HCEC 1CT (cell line): ENCODE measurements around the gene ENTPD1.

ENCODE experiments used
- DNase-seq: peaks from one replicate; pipeline ENCODE4 v3.0.0-alpha.2; 2017

The ENTPD1 gene

DNA sequence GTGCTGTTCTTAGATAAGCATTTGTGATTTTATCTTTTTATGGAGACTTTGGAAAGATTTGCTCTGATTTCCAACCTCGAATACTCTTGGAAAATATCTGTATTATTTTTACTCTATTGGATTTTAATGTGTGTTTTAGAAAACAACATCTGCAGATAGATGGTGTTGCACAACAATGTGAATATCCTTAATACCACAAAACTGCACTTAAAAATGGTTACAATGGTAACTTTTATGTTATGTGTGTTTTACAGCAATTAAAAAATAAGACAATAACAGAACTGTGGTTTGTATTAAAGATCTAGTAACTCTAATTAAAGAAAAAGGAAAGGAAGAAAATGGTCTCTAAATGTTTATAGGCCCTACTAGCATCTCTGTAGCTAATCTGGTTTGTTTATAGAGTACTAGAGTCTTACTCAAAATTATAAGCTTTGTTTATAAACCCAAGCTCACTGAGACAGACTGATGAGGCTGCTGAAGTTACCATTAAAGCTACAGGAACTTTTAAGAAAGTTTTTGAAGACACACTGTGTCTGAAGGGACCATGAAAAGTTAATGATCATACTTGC, 77.2 kb downstream of the ENTPD1 start:
- DNase-seq = no peak

DNA sequence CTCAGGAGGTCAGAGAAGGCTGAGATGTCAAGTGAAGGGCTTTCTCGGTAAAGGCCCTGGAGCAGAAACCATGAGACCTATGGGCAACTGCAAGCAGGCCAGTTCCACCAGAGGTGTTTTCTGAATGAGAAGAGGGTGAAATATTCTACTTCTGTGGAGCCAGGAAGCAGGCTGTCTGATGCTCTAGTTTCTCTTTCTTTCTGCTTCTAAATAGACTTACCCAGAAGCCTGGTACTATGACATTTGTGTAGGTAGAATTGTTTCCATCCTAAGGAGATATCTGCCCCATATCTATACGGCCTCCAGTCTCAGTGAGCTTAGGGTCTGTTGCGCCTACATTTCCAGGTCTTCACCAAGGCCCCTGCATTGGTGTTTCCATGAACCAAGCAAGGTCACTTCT, 78.4 kb downstream of the ENTPD1 start:
- no peak for DNase-seq

DNA sequence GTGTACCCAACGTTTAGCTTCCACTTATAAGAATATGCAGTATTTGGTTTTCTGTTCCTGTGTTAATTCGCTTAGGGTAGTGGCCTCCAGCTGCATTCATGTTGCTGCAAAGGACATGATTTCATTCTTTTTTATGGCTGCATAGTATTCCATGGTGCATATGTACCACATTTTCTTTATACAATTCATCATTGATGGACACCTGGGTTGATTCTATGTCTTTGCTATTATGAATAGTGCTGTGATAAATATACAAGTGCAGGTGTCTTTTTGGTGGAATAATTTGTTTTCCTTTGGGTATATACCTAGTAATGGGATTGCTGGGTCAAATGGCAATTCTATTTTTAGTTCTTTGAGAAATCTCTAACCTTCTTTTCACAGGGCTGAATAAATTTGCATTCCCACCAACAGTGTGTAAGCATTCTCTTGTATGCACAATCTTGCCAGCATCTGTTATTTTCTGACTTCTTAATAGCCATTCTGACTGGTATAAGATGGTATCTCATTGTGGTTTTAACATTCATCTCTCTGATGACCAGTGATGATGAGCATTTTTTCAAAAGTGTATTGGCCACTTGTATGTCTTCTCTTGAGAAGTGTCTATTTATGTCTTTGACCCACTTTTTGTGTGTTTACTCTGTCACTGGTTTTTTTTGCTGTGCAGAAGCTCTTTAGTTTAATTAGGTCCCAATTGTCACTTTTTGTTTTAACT, 79.3 kb downstream of the ENTPD1 start:
- no peak for DNase-seq

DNA sequence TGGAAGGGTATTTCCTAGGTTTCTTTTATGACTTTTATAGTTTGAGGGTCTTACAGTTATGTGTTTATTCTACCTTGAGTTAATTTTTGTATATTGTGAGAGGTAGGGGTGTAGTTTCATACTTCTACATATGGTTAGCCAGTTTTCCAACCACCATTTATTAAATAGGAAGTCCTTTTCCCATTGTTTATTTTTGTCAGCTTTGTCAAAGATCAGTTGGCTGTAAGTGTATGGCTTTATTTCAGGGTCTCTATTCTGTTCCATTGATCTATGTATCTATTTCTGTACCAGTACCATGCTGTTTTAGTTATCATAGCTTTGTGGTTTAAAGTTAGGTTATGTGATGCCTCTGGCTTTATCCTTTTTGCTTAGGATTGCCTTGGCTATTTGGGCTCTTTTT, 79.9 kb downstream of the ENTPD1 start:
- no peak for DNase-seq

DNA sequence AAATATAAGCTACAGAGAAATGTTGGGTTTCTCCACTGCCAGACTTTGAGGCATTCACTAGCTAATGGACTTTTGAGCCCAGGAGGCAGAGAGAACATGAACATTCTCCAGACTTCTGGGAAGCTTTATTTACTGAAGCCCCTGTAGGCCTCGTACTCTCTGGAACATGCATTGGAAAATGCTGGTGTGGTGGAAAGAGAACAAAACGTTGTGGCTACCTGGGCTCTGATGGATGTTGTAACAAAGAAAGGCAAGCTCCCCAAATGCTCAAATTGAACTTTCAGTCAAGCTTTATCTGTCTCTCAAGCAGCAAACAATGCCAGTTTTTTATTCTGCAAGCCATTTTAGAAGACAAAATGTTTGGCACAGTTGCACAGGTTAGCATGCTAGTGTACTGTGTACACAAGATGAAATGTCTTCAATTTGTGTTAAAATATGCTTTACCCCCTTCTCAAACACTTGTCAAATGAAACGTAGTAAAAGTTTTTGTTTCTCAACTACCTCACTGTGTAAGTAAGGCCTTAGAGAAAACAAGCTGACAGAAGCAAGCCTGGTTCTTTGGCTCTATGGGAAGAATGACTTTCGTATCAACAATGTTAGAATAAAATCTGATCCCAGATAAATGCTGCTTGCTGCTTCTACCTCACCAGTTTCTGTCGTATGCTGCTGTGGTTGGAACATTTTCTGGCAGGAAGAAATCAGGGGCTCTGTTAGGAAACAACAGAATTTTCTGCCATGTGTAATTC, 80.8 kb downstream of the ENTPD1 start:
- DNase-seq = no peak

DNA sequence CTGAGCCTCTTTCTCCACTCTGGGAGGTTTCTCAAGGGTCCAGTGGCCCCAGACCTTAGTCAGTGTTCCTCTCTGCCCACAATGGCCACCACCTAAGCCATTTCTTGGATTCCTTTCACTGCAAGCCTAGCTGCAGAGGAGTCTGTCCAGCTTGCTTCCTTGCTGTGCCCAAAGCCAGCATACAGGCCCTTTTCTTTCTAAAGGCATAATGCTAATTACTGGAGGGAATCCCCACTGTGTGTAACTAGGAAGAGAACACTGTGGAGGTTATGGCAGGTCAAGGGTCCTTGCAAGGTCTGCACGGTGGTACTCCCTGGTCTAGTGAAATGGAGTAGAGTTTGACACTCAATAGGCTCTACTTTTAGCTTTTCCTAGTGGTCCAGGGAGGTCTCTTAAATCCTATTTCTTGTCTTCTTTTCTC, 81.4 kb downstream of the ENTPD1 start:
- no peak for DNase-seq

DNA sequence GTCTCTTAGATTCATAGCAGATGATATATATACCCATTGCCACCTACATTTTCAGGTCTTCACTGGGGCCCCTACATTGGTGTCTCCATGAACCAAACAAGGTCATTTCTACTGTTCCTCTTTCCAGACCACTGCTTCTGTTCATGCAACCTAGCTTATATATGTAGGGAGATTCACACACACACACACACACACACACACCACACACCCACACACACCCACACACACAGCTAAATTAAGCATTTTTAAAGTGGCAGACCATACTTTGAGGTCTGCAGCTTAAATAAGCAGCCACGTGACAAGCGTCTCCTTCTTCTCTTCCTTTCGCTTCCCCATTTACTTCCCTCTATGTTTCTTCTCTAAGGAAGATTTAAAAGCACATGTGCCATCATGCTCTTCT, 81.8 kb downstream of the ENTPD1 start:
- no peak for DNase-seq

DNA sequence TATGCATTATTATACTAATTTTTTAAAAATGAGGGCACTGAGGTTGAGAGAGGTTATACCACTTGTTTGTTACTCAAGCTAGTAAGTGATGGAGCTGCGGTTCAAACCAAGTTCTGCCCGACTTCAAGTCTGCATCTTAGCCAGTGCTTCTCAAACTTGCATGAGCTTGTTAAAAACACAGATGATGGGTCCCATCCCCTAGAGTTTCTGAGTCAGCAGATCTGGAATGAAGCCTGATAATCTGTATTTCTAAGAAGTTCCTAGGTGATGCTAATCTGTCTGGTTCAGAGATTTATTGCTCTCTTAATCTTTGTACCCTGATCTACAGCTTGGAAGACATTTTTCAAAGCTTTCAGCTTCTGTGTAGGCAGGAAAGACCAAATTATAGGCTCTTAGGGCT, 84.2 kb downstream of the ENTPD1 start:
- no peak for DNase-seq

DNA sequence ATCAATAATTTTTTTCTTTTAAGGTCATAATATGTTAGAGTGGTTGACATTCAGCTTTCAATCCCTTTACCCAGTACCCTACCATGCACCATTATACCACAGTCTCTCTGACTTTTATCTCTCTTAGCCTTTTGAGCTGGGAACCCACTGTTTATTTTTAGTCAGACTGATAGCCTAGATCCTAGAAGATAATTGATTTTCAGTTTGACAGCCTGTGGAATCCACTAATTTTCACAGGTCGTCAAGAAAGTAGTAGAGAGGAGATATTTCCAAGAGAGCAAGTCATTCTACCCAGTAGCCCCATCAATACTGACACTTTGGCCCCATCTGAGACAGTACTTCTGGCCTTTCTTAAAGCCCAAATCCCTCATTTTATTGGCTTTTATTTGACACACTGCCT, 84.7 kb downstream of the ENTPD1 start:
- no peak for DNase-seq

DNA sequence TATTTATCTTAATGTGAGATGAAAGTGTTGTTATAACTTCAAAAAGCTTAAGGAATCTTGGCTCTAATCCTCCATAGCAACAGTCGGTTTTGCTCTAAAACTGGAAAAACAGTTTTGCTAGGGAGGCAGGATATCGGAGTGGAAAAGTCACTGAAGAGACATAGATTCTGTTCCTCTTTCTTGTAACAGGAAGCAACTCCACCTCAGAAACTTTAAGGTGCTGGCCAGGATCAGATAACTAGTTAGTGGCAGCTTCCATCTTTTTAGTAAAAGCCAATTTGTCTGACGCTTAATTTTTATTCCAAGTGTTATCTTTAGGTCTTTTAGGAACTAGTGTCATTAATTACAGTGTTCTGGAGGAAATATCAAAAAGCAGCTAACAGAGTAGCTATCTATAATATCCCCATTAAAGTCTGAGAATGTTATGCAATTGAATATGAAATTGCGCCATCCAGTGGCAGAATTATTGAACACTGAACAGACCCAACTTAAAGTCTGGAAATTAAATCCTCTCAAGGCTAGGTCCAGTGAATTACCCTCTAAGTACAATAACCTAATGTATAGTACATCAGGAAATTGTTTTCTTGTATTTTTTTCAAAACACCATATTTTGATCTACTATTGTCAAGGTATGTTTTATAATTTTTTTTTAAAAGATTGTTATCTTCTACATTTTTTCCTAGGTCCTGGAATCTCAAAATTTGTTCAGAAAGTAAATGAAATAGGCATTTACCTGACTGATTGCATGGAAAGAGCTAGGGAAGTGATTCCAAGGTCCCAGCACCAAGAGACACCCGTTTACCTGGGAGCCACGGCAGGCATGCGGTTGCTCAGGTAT, 85.9 kb downstream of the ENTPD1 start:
- DNase-seq = peak; percentile 21

DNA sequence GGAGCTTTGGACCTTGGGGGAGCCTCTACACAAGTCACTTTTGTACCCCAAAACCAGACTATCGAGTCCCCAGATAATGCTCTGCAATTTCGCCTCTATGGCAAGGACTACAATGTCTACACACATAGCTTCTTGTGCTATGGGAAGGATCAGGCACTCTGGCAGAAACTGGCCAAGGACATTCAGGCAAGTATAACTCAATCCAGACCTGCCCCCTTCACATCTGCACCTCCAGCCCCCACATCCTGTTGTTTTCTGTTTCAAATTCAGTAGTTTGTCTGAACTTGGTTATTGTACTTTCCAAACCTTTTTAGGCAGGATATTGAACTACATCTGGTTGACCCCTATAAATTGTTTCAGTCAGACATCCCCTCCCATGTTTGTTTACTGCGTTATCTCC, 89.4 kb downstream of the ENTPD1 start:
- DNase-seq = no peak

DNA sequence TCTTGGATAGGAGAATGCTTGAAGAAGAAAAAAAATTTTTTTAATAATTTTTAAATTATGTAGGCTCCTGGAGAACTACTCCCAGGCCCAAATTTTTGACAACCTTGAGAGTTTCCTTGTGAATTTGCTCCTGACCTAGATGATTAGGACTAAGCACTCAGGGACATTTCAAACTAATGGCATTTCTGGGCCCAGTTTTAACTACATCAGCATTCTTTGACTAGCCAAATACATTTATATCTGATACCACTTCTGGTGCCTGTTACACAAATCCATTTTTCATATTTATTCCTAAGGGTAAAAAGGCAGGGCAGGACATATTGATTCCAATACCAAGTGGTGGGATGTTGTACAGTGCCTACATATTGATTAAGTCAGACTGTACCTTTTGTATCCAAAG, 91.0 kb downstream of the ENTPD1 start:
- DNase-seq = no peak

DNA sequence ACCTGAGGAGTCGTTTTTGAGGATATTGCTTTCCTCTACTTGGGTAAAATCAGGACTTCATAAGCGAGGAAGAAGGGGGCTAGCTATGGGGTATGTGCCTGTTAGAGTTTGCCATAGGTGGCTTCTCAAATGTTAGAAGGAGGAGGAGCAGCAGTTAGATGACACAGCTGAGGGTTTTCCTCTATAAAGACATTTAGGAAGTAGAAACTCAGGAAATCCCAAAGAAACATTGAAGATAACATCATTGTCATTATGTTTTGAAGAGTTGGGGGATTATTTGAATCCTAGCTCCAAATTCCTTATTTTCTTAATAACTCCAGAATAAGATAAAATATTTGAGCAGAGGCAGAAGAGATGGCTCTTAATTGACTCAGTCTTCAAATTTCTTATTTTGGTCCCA, 92.9 kb downstream of the ENTPD1 start:
- DNase-seq = no peak

DNA sequence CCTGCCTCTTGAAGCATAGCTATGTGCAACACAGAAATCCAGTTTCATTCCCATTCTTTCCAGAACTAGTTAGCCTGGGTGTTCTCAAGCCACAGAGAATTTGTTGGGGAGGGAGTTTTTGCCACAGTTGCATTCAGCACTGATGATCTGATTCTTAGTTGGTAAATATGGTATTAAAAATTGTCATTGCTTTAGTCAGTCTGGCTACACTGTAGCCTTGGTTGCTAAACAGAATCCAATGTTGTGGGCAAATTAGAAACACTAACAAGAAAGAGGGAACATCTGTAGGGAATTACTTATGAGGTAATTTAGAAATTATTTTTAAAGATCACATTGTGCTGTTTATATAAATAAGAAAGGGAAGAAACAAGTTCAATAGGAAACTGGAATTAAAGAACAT, 94.8 kb downstream of the ENTPD1 start:
- no peak for DNase-seq

DNA sequence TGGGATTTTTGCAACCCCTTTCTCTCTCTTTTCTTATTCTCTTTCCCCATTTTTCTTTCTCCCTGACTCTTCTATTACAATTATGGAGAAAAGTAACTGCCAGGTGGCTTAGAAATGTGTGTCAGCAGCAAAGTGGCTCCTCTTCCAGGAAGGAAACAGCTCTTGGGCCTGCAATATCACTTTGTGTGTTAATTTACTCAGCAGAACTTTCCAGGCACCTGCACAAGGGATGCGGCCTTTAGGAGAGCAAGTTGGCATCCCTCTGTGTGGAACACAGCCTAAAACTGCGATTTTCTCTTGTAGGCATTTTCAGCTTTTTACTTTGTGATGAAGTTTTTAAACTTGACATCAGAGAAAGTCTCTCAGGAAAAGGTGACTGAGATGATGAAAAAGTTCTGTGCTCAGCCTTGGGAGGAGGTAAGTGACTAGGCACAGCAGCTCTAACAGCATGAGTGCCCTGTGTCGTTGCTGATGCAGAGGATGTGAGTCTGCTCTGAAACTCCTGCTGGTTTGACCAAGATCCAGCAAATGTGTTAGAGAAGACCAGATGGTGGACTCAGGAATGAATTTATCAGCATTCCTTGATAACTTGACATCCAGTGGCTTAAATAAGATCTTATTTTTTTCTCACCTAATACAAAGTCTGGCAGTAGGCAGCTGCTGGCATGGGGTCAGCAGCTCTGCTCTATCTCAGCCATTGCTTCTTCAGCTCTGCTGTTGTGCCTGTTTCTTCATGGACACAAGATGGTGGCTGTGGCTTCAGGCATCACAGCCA, 104.4 kb downstream of the ENTPD1 start:
- no peak for DNase-seq

DNA sequence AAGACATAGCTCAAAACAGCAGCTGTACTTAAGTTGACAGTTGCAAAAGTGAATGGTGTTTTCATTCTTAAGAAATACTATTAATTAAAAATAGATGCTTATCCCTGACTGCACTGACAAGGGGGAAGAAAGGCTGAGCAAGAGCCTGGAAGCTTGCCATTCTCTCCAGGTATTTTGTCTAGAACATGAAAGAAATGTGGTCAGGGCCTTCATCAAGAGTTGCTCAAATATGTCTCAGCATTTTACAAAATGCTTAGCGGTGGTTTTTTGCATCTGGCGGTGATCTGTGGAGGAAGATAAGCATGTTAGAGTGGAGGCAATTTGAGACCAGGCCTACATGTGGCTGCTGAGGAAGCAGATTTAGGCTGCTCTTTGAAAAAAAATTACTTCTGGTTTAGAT, 105.4 kb downstream of the ENTPD1 start:
- DNase-seq = no peak

DNA sequence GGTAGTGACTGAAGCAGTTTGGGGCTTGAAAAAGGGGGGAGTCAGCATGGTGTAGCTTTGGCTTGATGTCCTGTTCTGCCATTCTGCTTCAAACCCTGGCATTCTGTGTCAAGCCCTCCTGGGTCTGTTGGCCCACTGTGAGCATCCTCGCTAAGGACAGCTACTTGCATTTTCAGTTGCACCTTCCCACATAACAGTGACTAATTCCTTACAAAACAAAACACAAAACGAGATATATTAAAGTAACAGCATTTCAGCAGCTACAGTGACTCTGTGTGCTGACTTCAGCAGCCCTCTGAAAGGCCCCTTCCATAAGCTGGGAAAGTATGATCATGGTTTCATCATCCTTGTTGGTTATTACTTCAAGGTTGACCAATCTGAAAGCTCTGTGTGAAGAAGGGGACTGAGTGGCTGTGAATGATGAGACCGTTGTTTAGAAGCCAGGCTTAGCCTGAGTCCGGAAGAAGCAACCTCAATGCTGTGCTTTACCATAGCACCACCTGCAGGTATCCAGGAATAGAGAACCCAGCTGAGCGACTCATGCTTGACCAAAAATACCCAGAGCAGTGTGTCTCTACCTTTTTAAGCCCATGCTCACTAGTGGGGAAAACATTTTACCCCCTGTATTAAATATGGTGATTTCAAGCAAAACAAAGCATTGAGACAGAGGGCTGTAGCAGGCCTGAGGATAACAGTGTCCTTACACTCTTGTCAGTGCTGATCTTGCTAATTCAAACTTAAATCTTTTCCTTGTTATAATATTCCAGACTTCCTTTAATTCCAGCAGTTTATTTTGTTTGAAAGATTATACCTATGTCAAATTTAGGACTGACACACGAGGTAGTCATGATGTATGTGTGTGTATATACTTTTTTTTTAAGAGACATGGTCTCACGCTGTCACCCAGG, 109.2 kb downstream of the ENTPD1 start:
- peak; percentile 73 for DNase-seq

DNA sequence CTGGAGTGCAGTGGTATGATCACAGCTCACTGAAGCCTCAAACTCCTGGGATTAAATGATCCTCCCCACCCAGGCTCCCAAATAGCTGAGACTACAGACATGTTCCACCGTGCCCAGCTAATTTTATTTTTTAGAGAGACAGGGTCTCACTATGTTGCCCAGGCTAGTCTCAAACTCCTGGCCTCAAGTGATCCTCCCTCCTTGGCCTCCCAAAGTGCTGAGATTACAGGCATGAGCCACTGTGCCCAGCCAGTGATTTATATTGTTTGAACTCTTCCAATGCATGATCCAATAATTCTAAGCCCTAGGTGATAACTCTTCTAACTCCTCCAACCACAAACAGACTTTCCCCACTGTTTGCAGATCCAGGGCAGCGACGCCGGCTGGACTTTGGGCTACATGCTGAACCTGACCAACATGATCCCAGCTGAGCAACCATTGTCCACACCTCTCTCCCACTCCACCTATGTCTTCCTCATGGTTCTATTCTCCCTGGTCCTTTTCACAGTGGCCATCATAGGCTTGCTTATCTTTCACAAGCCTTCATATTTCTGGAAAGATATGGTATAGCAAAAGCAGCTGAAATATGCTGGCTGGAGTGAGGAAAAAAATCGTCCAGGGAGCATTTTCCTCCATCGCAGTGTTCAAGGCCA, 110.0 kb downstream of the ENTPD1 start:
- DNase-seq = no peak

DNA sequence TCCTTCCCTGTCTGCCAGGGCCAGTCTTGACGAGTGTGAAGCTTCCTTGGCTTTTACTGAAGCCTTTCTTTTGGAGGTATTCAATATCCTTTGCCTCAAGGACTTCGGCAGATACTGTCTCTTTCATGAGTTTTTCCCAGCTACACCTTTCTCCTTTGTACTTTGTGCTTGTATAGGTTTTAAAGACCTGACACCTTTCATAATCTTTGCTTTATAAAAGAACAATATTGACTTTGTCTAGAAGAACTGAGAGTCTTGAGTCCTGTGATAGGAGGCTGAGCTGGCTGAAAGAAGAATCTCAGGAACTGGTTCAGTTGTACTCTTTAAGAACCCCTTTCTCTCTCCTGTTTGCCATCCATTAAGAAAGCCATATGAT, 110.5 kb downstream of the ENTPD1 start:
- DNase-seq = no peak

DNA sequence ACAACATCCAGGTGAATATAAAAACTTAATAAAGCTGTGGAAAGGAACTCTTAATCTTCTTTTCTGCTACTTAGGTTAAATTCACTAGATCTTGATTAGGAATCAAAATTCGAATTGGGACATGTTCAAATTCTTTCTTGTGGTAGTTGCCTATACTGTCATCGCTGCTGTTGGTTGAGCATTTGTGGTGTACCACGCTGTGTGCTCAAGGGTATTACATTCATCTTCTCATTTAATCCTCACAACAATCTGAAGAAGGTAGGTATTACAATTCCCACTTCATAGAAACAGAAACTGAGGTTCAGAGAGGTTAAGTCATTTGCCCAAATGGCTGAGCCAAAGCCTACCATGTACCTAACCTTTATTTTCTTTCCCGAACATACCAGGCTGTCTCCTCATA, 111.9 kb downstream of the ENTPD1 start:
- no peak for DNase-seq

DNA sequence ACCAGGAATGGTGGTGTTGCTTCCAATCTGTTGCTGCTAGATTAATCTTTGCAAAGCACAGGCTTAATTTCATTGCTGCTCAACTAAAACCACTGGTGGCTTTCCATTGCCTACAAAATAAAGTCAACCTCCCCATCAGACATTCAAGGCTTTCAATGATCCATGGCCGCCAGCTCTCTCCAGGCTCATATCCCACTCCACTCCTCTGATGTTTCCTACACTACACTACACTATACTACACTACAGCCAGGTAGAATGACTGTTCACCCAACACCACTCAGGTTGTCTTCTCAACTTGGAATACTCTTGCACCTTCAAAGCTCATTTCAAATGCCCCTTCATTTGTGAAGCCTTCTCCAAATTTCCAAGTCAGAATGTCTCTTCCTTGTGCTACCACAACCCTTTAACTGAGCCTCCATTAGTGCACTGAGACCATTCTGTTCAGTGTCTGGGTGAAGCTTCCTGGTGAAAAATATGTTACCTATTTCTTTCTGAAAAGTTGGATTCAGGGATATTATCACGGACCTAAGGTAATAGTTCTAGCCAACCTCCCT, 116.3 kb downstream of the ENTPD1 start:
- DNase-seq = no peak
